Lower leg skin (tissue), 4 donors: Measurements from ENCODE around the gene OTOP3. TPM values are rescaled to one million over a fixed set of nuclear protein-coding genes. Genes with fewer than 3 reads are reported as not detected.
A peak's percentile ranks its signal among the peaks of the same experiment; 100 is the strongest.

Source experiments
- DNase-seq, 2 donors: peaks; one replicate each; pipeline ENCODE4 v3.0.0-alpha.2; 2019; ENCODE audit warnings: low spot score in 2 of 2
- H3K4me3 ChIP-seq: fragments of 200-600 bp; sonication (generic); 2 replicates; pipeline ENCODE4 v1.5.1; 2017; ENCODE audit warnings: mild to moderate bottlenecking, low read depth; ENCODE audit not compliant: poor library complexity, severe bottlenecking
- CTCF ChIP-seq, 3 donors: fragments of 450-650 bp; IDR thresholded peaks; one replicate each; pipeline ENCODE4 v1.5.1; 2016; ENCODE audit warnings: antibody characterized with exemption in 3 of 3, mild to moderate bottlenecking in 3 of 3, moderate library complexity in 2 of 3
- POLR2A ChIP-seq, 2 donors: fragments of 450-650 bp; IDR thresholded peaks; one replicate each; pipeline ENCODE4 v1.6.1; 2016 to 2017; ENCODE audit warnings: antibody characterized with exemption in 2 of 2, mild to moderate bottlenecking in 1 of 2, moderate library complexity in 1 of 2
- WGBS, 2 donors: methylation state at CpG; one replicate each; pipeline ENCODE4 v1.1.5; 2018; 5-methylcytosine and 5-hydroxymethylcytosine counted together
- intact Hi-C: fragments of 100-400 bp; cut with DNase I; formaldehyde crosslinking; loops from one replicate; pipeline ENCODE4 v1.15.0; 2023; ENCODE audit warnings: low total_unique reads
- total RNA-seq, 4 donors: library from RNA; depleted of rRNA; stranded (reverse); fragments of >200 nt; gene quantifications; one replicate each; pipeline ENCODE4 v1.1.0, GENCODE V29; 2016

The OTOP3 gene
- total RNA-seq, 4 donors from 2014 or later, result 0.64 to 2.3 (median 1.1) TPM; not detected in 1

GRCh38 chr17:74951065-74951464 lies 15.4 kb downstream of the OTOP3 start:
- no peak for TF ChIP-seq CTCF (IDR thresholded peaks at IDR 0.05)
- no peak for TF ChIP-seq POLR2A (IDR thresholded peaks at IDR 0.05)
- peak in 1 of 2 donors; percentile 81 for DNase-seq
- intact Hi-C loops, result no loop called here

GRCh38 chr17:74951680-74952421 lies 16.2 kb downstream of the OTOP3 start:
- WGBS, 2 donors, result 72 to 79% methylated on average over 15 to 26 of the region's 32 CpGs
- H3K4me3 ChIP-seq, result no peak overlapping the region
- DNase-seq, result peak in 1 of 2 donors; percentile 84
- intact Hi-C loops, result no loop called here
- no peak for TF ChIP-seq CTCF (IDR thresholded peaks at IDR 0.05)
- no peak for TF ChIP-seq POLR2A (IDR thresholded peaks at IDR 0.05)

More at GRCh38 chr17:74951065-74951464, 15.4 kb downstream of the OTOP3 start:
- no peak overlapping the region for H3K4me3 ChIP-seq
- 40 to 49% methylated on average over 1 to 3 of the region's 3 CpGs for WGBS, 2 donors

GRCh38 chr17:74952431-74953133 lies 16.9 kb downstream of the OTOP3 start:
- 65 to 68% methylated on average over 24 of the region's 24 CpGs for WGBS, 2 donors
- TF ChIP-seq CTCF (IDR thresholded peaks at IDR 0.05) (no peak), POLR2A (IDR thresholded peaks at IDR 0.05) (no peak)
- DNase-seq, result peak in 1 of 2 donors; percentile 80
- intact Hi-C loops, result no loop called here
- no peak overlapping the region for H3K4me3 ChIP-seq

GRCh38 chr17:74953134-74953687 lies 17.5 kb downstream of the OTOP3 start:
- no peak for DNase-seq
- no peak for TF ChIP-seq CTCF (IDR thresholded peaks at IDR 0.05)
- TF ChIP-seq POLR2A (IDR thresholded peaks at IDR 0.05), result no peak
- no peak overlapping the region for H3K4me3 ChIP-seq
- 79 to 87% methylated on average over 11 of the region's 11 CpGs for WGBS, 2 donors
- intact Hi-C loops, result no loop called here

- TF ChIP-seq POLR2A (IDR thresholded peaks at IDR 0.05) (no peak), CTCF (IDR thresholded peaks at IDR 0.05) (no peak)
- H3K4me3 ChIP-seq, result no peak overlapping the region
- intact Hi-C loops, result no loop called here
- WGBS, 2 donors, result 86 to 90% methylated on average over 15 of the region's 15 CpGs
- peak in 1 of 2 donors; percentile 82 for DNase-seq
Measured at GRCh38 chr17:74954115-74954514, 18.4 kb downstream of the OTOP3 start.
